NB4 (cell line): ENCODE measurements around the gene ETV4.

ENCODE experiments used
- DNase-seq: peaks from one replicate; pipeline ENCODE4 v3.0.0; 2010; ENCODE audit warnings: low read depth
- H3K4me3 ChIP-seq: one replicate; pipeline ENCODE4 v1.5.1; 2011; ENCODE audit warnings: mild to moderate bottlenecking, low read depth, low read length, moderate library complexity
- MYC ChIP-seq: IDR thresholded peaks from 2 replicates; pipeline ENCODE4 v1.6.1; 2011; ENCODE audit warnings: low read depth, low read length
- POLR2A ChIP-seq: IDR thresholded peaks from 2 replicates; pipeline ENCODE4 v1.6.1; 2011; ENCODE audit warnings: mild to moderate bottlenecking; ENCODE audit not compliant: insufficient read length; ENCODE audit errors: extremely low read depth
- TF ChIP-seq, protein P1 (sequence below): IDR thresholded peaks from one replicate; pipeline ENCODE4 v1.5.1; 2012; ENCODE audit warnings: low read depth, low read length
- TF ChIP-seq, protein P2 (sequence below): IDR thresholded peaks from 2 replicates; pipeline ENCODE4 v1.6.1; 2011; ENCODE audit warnings: low read depth, low read length

Gene ETV4

DNA sequence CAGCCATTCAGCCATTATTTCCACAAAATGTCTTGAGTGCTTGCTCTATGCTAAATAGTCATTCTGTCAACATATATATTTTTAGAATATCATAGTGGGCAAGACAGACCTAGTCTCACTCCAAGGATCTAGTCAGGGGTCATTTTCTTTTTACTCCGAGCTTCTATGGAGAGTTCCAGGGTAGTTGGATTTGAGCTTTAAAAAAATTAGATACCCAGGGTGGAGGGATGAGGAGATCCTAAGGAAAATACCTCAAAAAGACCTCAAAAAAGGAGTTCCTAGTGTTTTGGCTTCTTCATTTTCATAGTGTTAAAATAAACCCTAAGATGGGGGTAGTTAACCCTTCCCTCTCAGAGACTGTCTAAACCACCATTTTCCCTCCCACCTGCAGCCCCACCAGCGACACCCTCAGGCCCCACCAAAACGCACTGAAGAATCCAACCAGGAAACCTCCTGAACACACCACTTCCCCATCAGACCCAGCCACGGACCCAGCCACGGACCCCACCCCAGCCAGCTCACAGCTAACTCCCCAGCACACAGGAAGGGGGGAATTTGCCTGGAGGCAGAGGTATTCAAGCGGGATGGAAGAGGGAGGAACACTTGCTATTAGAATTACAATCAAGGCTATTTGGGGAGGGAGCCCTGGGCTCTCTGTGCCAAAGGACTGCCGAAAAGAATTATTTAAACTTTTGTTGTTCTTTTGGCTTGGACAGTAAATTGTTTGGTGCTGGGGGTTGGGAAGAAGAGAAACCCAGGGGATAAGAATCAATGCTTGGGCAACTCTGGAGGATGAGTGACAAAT, 2.2 kb downstream of the ETV4 start:
- TF ChIP-seq, protein P1, sequence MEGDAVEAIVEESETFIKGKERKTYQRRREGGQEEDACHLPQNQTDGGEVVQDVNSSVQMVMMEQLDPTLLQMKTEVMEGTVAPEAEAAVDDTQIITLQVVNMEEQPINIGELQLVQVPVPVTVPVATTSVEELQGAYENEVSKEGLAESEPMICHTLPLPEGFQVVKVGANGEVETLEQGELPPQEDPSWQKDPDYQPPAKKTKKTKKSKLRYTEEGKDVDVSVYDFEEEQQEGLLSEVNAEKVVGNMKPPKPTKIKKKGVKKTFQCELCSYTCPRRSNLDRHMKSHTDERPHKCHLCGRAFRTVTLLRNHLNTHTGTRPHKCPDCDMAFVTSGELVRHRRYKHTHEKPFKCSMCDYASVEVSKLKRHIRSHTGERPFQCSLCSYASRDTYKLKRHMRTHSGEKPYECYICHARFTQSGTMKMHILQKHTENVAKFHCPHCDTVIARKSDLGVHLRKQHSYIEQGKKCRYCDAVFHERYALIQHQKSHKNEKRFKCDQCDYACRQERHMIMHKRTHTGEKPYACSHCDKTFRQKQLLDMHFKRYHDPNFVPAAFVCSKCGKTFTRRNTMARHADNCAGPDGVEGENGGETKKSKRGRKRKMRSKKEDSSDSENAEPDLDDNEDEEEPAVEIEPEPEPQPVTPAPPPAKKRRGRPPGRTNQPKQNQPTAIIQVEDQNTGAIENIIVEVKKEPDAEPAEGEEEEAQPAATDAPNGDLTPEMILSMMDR, result peak; percentile 11
- TF ChIP-seq, protein P2, sequence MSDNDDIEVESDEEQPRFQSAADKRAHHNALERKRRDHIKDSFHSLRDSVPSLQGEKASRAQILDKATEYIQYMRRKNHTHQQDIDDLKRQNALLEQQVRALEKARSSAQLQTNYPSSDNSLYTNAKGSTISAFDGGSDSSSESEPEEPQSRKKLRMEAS, result no peak
- TF ChIP-seq POLR2A (no peak), MYC (0 out of 2 replicates have a peak, but pooled peaks have one; percentile 9)
- H3K4me3 ChIP-seq, result peak overlapping the region; percentile 62
- DNase-seq, result peak; percentile 60

DNA sequence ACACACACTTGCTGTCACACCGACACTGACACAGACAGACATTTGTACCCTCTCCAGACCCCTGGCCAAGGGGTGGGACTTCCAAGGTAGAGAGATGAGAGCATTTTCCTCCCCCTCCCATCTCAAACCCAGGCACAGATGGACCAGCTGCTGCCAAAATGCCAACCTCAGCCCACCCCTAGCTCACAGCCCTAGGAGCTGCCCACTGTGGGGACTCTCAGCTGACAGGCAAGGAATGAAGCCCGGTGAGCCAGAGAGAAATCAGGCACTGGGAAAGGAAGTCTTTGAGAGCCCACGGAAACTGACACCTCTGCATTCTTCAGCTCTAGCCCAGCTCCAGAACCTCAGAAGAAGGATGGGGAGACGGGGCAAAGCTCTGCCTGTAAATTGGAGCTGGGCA, 2.8 kb downstream of the ETV4 start:
- no peak for TF ChIP-seq POLR2A
- H3K4me3 ChIP-seq, result peak overlapping the region; percentile 12
- DNase-seq, result no peak

DNA sequence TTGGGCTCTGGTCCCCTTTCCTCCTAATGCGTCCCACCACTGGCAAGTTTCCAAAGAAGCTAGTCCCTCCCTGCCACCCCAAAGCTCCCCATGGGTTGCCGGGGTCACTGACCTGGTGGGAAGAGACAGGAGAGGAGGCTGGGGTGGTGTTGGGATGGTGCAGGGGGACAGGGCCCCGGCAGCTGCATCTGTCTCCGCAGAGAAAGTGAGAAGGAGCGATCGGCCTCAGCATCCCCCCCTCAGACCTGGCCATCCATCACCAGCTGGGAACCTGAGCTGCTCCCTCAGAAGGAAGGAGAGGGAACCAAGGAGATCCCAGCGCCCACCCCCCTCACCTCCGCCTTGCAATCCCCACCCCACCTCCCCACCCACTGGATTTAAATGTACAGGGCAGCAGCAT, 3.3 kb downstream of the ETV4 start:
- TF ChIP-seq MYC, result no peak
- TF ChIP-seq, protein P1, result no peak
- TF ChIP-seq POLR2A, result no peak
- TF ChIP-seq, protein P2, result no peak
- H3K4me3 ChIP-seq, result no peak overlapping the region

DNA sequence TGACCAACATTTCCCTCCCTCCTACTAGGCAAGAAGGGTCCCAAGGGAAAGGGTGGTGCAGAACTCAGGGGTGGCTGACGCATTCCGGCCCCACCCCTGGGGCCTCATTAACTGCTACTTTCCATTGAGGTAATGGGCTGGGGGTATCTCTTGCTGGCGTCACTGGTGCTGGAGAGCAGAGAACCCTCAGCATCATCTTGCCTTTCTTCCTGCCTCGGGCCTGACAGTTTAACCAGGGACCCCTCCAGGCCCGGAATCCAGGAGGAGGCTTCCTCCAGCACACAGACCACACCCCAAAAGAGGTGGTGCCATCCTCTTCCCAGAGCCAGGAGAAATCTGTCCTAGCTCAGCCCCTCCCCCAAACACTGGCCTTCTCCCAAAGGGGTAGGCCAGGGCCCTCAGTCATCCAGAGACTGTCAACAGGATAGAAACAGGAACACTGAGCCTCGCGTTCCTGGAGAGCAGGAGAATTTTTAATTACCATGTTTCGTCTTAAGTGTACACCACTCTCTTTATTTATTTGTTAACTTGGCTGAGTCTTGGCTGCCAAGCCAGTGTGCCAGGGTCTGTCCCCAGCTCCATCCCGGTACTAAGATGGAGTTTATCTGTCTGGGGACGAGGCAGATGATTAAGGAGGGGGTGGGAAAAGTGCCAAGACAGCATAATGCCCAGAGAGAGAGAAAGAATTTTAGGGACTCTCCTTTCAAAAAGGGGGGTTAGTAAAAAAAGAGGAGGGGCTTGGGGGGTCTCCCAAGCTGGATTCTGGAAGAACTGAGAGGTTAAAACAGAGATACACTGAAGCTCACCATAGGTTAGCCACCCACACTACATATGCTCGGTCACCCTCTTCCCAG, 5.1 kb downstream of the ETV4 start:
- peak; percentile 71 for DNase-seq
- TF ChIP-seq, protein P2, result no peak
- TF ChIP-seq POLR2A, result no peak
- no peak for TF ChIP-seq MYC
- TF ChIP-seq, protein P1, result no peak
- no peak overlapping the region for H3K4me3 ChIP-seq

More for the DNA sequence above, 3.3 kb downstream of the ETV4 start:
- DNase-seq, result no peak

DNA sequence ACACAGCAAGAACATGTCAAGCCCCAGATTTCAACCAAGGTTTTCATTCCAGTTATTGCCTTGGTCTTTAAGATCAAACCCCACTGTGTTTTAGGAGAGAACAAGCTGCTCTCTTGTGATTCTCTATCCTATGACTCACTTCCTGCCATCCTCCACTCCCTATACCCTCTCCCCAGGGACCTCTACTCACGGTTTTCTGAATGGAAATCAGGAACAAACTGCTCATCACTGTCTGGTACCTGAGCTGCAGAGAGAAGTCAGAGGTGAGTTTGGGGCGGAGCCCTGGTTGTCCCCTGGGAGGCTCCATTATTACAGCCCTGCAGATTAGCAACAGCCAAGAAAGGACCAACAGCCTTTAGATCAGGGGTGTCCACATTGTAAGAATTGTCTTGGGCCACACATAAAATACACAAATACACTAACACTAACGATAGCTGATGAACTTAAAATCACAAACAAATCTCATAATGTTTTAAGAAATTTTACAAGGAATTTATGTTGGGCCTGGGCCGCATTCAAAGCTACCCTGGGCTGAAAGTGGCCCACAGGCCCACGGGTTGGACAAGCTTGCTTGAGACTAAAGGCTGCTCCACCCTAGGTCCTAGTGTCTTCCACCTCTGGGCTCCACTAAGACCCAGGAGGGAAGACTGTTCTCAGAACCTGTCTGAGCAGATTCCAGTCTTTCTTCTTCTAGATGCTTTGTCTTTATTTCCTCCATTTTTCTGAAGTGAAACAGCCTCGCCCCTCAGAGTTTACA, 9.7 kb downstream of the ETV4 start:
- no peak overlapping the region for H3K4me3 ChIP-seq
- peak; percentile 91 for DNase-seq
- TF ChIP-seq POLR2A (no peak), MYC (no peak)
- TF ChIP-seq, protein P1, result no peak
- TF ChIP-seq, protein P2, result no peak
